Measurements from ENCODE around the gene CASR. TPM values are rescaled to one million over a fixed set of nuclear protein-coding genes. Genes with fewer than 3 reads are reported as not detected.

Gene CASR
- total RNA-seq, 1 donor from 2014 or later = not detected

DNA sequence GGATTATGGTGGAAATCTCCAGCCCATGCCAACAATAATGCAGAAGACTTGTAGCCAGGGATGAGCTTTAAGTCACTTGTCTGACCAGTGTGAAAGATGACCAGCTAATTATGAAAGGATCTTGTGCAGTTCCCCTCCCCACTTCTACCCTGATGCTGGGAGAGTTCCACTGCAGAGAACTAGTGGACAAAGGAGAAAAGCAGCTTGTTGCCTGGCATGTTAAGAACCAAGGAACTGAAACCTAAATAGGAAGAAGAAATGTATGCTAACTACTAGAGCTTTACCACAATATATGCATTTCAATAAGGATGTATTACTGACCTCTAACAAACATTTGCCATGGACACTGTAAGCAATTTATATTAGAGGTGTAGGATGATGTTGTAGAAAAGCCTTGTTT, 89.4 kb downstream of the CASR start:
- no peak overlapping the region for H3K4me3 Mint-ChIP-seq (ENCODE audit: unreplicated experiment)
- H3K4me1 Mint-ChIP-seq (ENCODE audit: unreplicated experiment) = peaks cover 6% of the 10 kb centered on the region
- H3K9me3 Mint-ChIP-seq (ENCODE audit: unreplicated experiment) = no peaks in the 10 kb centered on the region
- H3K27ac Mint-ChIP-seq (ENCODE audit: unreplicated experiment) = no peak overlapping the region
- no peaks in the 10 kb centered on the region for H3K27me3 Mint-ChIP-seq (ENCODE audit: unreplicated experiment)
- TF ChIP-seq, protein P1, sequence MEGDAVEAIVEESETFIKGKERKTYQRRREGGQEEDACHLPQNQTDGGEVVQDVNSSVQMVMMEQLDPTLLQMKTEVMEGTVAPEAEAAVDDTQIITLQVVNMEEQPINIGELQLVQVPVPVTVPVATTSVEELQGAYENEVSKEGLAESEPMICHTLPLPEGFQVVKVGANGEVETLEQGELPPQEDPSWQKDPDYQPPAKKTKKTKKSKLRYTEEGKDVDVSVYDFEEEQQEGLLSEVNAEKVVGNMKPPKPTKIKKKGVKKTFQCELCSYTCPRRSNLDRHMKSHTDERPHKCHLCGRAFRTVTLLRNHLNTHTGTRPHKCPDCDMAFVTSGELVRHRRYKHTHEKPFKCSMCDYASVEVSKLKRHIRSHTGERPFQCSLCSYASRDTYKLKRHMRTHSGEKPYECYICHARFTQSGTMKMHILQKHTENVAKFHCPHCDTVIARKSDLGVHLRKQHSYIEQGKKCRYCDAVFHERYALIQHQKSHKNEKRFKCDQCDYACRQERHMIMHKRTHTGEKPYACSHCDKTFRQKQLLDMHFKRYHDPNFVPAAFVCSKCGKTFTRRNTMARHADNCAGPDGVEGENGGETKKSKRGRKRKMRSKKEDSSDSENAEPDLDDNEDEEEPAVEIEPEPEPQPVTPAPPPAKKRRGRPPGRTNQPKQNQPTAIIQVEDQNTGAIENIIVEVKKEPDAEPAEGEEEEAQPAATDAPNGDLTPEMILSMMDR (IDR thresholded peaks at IDR 0.05; ENCODE audit: unreplicated experiment) = no peak
- no peaks in the 10 kb centered on the region for H3K36me3 Mint-ChIP-seq (ENCODE audit: low read depth, unreplicated experiment)
- no peak for DNase-seq (ENCODE audit: low spot score)

DNA sequence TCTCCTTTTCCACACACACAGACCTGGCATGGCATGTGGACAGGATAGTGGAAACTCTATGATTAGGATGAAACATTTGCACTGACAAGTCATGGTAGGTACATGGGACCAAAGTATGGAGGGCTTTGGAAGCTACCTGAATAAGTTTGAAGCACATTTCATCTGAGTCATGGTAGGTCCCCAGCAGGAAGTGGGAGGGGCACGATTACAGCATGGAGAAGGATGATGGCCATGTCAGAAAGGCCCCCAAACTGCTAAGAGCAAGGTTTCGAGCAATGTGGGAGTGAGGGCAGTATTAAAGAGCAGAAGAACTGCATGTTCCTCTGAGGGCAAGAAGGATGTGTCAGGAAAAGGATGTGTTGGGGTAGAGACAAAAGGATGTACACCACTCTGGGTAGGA, 90.0 kb downstream of the CASR start:
- Mint-ChIP-seq H3K27ac (ENCODE audit: unreplicated experiment) (no peak overlapping the region), H3K9me3 (ENCODE audit: unreplicated experiment) (no peaks in the 10 kb centered on the region), H3K36me3 (ENCODE audit: low read depth, unreplicated experiment) (no peaks in the 10 kb centered on the region), H3K4me3 (ENCODE audit: unreplicated experiment) (no peak overlapping the region), H3K27me3 (ENCODE audit: unreplicated experiment) (no peaks in the 10 kb centered on the region), H3K4me1 (ENCODE audit: unreplicated experiment) (peaks cover 6% of the 10 kb centered on the region)
- TF ChIP-seq, protein P1 (IDR thresholded peaks at IDR 0.05; ENCODE audit: unreplicated experiment) = no peak
- DNase-seq (ENCODE audit: low spot score) = no peak

DNA sequence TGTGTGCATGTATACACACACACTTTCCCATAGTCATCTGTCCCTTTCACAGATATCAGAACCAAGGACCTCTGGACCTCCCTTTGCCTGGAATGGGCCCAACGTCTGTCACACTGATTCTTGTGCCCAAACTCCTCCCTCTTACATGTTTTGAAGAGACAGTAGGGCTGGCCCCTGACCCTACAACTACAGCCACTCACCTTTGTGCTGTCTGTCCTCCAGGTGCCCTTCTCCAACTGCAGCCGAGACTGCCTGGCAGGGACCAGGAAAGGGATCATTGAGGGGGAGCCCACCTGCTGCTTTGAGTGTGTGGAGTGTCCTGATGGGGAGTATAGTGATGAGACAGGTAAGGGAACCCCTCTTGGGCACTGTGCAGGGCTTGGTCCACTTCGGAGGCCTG, 98.4 kb downstream of the CASR start:
- TF ChIP-seq, protein P1 (IDR thresholded peaks at IDR 0.05; ENCODE audit: unreplicated experiment) = no peak
- H3K9me3 Mint-ChIP-seq (ENCODE audit: unreplicated experiment) = no peaks in the 10 kb centered on the region
- H3K27me3 Mint-ChIP-seq (ENCODE audit: unreplicated experiment) = no peaks in the 10 kb centered on the region
- no peaks in the 10 kb centered on the region for H3K36me3 Mint-ChIP-seq (ENCODE audit: low read depth, unreplicated experiment)
- DNase-seq (ENCODE audit: low spot score) = no peak
- no peak overlapping the region for H3K27ac Mint-ChIP-seq (ENCODE audit: unreplicated experiment)
- H3K4me1 Mint-ChIP-seq (ENCODE audit: unreplicated experiment) = no peaks in the 10 kb centered on the region
- no peak overlapping the region for H3K4me3 Mint-ChIP-seq (ENCODE audit: unreplicated experiment)

DNA sequence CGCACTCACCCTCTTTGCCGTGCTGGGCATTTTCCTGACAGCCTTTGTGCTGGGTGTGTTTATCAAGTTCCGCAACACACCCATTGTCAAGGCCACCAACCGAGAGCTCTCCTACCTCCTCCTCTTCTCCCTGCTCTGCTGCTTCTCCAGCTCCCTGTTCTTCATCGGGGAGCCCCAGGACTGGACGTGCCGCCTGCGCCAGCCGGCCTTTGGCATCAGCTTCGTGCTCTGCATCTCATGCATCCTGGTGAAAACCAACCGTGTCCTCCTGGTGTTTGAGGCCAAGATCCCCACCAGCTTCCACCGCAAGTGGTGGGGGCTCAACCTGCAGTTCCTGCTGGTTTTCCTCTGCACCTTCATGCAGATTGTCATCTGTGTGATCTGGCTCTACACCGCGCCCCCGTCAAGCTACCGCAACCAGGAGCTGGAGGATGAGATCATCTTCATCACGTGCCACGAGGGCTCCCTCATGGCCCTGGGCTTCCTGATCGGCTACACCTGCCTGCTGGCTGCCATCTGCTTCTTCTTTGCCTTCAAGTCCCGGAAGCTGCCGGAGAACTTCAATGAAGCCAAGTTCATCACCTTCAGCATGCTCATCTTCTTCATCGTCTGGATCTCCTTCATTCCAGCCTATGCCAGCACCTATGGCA, 100.5 kb downstream of the CASR start:
- TF ChIP-seq, protein P1 (IDR thresholded peaks at IDR 0.05; ENCODE audit: unreplicated experiment) = no peak
- no peaks in the 10 kb centered on the region for H3K27me3 Mint-ChIP-seq (ENCODE audit: unreplicated experiment)
- H3K36me3 Mint-ChIP-seq (ENCODE audit: low read depth, unreplicated experiment) = no peaks in the 10 kb centered on the region
- H3K4me3 Mint-ChIP-seq (ENCODE audit: unreplicated experiment) = no peak overlapping the region
- no peak overlapping the region for H3K27ac Mint-ChIP-seq (ENCODE audit: unreplicated experiment)
- DNase-seq (ENCODE audit: low spot score) = no peak
- no peaks in the 10 kb centered on the region for H3K9me3 Mint-ChIP-seq (ENCODE audit: unreplicated experiment)
- H3K4me1 Mint-ChIP-seq (ENCODE audit: unreplicated experiment) = no peaks in the 10 kb centered on the region

DNA sequence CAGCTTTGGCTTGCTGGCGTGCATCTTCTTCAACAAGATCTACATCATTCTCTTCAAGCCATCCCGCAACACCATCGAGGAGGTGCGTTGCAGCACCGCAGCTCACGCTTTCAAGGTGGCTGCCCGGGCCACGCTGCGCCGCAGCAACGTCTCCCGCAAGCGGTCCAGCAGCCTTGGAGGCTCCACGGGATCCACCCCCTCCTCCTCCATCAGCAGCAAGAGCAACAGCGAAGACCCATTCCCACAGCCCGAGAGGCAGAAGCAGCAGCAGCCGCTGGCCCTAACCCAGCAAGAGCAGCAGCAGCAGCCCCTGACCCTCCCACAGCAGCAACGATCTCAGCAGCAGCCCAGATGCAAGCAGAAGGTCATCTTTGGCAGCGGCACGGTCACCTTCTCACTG, 101.0 kb downstream of the CASR start:
- TF ChIP-seq, protein P1 (IDR thresholded peaks at IDR 0.05; ENCODE audit: unreplicated experiment) = no peak
- no peak overlapping the region for H3K4me3 Mint-ChIP-seq (ENCODE audit: unreplicated experiment)
- no peak overlapping the region for H3K27ac Mint-ChIP-seq (ENCODE audit: unreplicated experiment)
- H3K36me3 Mint-ChIP-seq (ENCODE audit: low read depth, unreplicated experiment) = no peaks in the 10 kb centered on the region
- H3K4me1 Mint-ChIP-seq (ENCODE audit: unreplicated experiment) = no peaks in the 10 kb centered on the region
- no peaks in the 10 kb centered on the region for H3K27me3 Mint-ChIP-seq (ENCODE audit: unreplicated experiment)
- no peaks in the 10 kb centered on the region for H3K9me3 Mint-ChIP-seq (ENCODE audit: unreplicated experiment)
- DNase-seq (ENCODE audit: low spot score) = no peak

All from endothelial cell (in vitro differentiated cells).